DOHH2 (cell line): ENCODE results near the gene RBM38.

Experiments used
- H3F3A ChIP-seq: fragments of 200-600 bp; sonication (generic), shearing (Covaris generic); 2 replicates; pipeline ENCODE4 v1.6.0; 2016; ENCODE audit warnings: antibody characterized with exemption, mild to moderate bottlenecking; ENCODE audit not compliant: control insufficient read depth, insufficient read depth
- H3K27ac ChIP-seq: fragments of 200-600 bp; sonication (generic); 2 replicates; pipeline ENCODE4 v1.5.1; 2014; ENCODE audit warnings: low read depth, mild to moderate bottlenecking, low read length, moderate library complexity
- H3K27me3 ChIP-seq: fragments of 200-600 bp; sonication (generic); 2 replicates; pipeline ENCODE4 v1.6.1; 2014; ENCODE audit warnings: mild to moderate bottlenecking, low read length, mixed read lengths; ENCODE audit not compliant: control insufficient read depth
- H3K36me3 ChIP-seq: fragments of 200-600 bp; sonication (generic); 2 replicates; pipeline ENCODE4 v1.6.1; 2014; ENCODE audit warnings: mild to moderate bottlenecking, low read length, moderate library complexity, mixed read lengths; ENCODE audit not compliant: control insufficient read depth
- H3K4me1 ChIP-seq: fragments of 200-600 bp; sonication (generic); 2 replicates; pipeline ENCODE4 v1.6.1; 2014; ENCODE audit warnings: mild to moderate bottlenecking, low read length, mixed read lengths; ENCODE audit not compliant: control insufficient read depth
- H3K4me2 ChIP-seq: fragments of 200-600 bp; sonication (generic); 2 replicates; pipeline ENCODE4 v1.6.0; 2014; ENCODE audit warnings: mild to moderate bottlenecking, low read length, moderate library complexity
- H3K4me3 ChIP-seq: fragments of 200-600 bp; sonication (generic); 2 replicates; pipeline ENCODE4 v1.5.1; 2014; ENCODE audit warnings: mild to moderate bottlenecking, low read length, mixed read lengths
- H3K79me2 ChIP-seq: fragments of 200-600 bp; sonication (generic); 2 replicates; pipeline ENCODE4 v1.6.1; 2014; ENCODE audit warnings: mild to moderate bottlenecking, low read length, mixed read lengths; ENCODE audit not compliant: control insufficient read depth
- H3K9me2 ChIP-seq: fragments of 200-600 bp; sonication (generic); replicated peaks from 2 replicates; pipeline ENCODE4 v1.6.1; 2014; ENCODE audit warnings: mild to moderate bottlenecking, low read length, mixed read lengths; ENCODE audit not compliant: control insufficient read depth
- H3K9me3 ChIP-seq: fragments of 200-600 bp; sonication (generic); 2 replicates; pipeline ENCODE4 v1.6.1; 2014; ENCODE audit warnings: antibody characterized with exemption, low read length, mixed read lengths; ENCODE audit not compliant: control insufficient read depth, insufficient read depth
- H4K20me1 ChIP-seq: fragments of 200-600 bp; sonication (generic); 2 replicates; pipeline ENCODE4 v1.6.0; 2014; ENCODE audit warnings: low read depth, mild to moderate bottlenecking, antibody characterized with exemption, low read length, moderate library complexity; ENCODE audit not compliant: control insufficient read depth, insufficient read depth
- EZH2phosphoT487 ChIP-seq: fragments of 200-600 bp; sonication (generic); IDR thresholded peaks from 2 replicates; pipeline ENCODE4 v1.6.1; 2017; ENCODE audit warnings: borderline replicate concordance, mild to moderate bottlenecking, antibody characterized with exemption, low read length, moderate library complexity, mixed read lengths
- TF ChIP-seq, protein P1 (sequence below): fragments of 200-600 bp; sonication (generic); IDR thresholded peaks from one replicate; pipeline ENCODE4 v1.5.1; 2014; ENCODE audit warnings: antibody characterized with exemption, mild to moderate bottlenecking, low read depth, low read length; ENCODE audit not compliant: poor library complexity, severe bottlenecking

The RBM38 gene

DNA sequence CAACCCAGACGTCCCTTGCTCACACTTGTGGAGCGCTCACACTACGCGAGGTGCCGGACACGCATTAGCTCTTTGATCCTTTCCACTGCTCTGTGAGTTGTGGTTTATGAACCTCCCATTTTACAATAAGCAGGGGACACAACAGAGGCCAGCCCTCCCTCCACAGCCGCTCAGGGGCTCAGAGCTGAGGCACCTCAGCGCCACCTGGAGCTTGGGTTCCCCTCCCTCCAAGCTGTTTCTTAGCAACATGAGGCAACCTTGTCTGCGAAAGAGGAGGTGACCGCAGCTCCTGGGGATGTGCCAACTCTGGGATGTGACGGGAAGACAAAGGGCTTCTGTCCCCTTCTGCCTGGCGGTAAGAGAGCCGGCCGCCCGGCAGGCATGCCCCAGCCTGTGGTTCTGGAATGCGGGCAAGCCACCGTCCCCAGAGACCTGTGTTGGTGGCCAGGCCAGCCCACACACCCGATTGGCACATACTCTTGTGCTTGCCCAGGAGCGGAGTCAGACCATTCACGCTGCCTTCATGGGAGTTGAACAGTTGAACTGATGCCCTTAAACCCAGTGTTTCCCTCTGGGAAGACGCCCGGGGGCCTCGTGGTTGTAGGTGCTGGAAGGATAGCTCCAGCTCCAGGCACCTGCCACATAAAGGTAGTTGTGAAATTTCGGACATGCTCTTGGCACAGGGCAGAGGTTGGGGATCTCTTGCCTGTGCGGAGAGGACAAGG, 44.5 kb downstream of the RBM38 start:
- H3K79me2 ChIP-seq, result no peaks in the 10 kb centered on the region
- peak overlapping the region; percentile 30 for H3K27ac ChIP-seq
- TF ChIP-seq, protein P1, sequence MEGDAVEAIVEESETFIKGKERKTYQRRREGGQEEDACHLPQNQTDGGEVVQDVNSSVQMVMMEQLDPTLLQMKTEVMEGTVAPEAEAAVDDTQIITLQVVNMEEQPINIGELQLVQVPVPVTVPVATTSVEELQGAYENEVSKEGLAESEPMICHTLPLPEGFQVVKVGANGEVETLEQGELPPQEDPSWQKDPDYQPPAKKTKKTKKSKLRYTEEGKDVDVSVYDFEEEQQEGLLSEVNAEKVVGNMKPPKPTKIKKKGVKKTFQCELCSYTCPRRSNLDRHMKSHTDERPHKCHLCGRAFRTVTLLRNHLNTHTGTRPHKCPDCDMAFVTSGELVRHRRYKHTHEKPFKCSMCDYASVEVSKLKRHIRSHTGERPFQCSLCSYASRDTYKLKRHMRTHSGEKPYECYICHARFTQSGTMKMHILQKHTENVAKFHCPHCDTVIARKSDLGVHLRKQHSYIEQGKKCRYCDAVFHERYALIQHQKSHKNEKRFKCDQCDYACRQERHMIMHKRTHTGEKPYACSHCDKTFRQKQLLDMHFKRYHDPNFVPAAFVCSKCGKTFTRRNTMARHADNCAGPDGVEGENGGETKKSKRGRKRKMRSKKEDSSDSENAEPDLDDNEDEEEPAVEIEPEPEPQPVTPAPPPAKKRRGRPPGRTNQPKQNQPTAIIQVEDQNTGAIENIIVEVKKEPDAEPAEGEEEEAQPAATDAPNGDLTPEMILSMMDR, result peak; percentile 55
- no peak for TF ChIP-seq EZH2phosphoT487
- no peaks in the 10 kb centered on the region for H3K9me3 ChIP-seq
- H4K20me1 ChIP-seq, result 0 out of 2 replicates have a peak, but pooled peaks cover 3% of the 10 kb centered on the region
- H3F3A ChIP-seq, result peaks cover 2% of the 10 kb centered on the region; the same call in 1 of the 2 replicates
- no peaks in the 10 kb centered on the region for H3K36me3 ChIP-seq
- H3K27me3 ChIP-seq, result peaks cover 8% of the 10 kb centered on the region
- peaks cover 52% of the 10 kb centered on the region for H3K4me1 ChIP-seq
- peak overlapping the region; percentile 48 for H3K4me2 ChIP-seq
- no peaks in the 10 kb centered on the region for H3K9me2 ChIP-seq
- H3K4me3 ChIP-seq, result peak overlapping the region; percentile 10

DNA sequence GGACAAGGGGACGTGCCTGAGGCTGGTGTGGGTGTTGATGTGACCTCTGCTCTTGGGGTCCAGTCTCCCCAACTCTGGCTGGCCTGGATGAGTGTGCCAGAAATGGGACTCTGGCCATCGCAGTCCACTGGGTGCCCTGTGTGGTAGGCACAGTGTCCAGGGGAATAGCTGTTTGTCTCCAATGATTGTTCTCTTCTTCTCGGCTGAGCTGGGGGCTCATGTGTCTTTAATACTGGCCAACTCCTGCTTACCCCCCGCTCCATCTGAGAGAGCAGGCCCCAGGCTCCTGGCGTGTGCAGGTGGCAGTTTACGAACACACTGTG, 45.0 kb downstream of the RBM38 start:
- no peak overlapping the region for H3K27ac ChIP-seq
- peaks cover 51% of the 10 kb centered on the region for H3K4me1 ChIP-seq
- no peaks in the 10 kb centered on the region for H3K9me2 ChIP-seq
- H3K79me2 ChIP-seq, result no peaks in the 10 kb centered on the region
- H4K20me1 ChIP-seq, result 0 out of 2 replicates have a peak, but pooled peaks cover 3% of the 10 kb centered on the region
- peak overlapping the region; percentile 10; the same call in 1 of the 2 replicates for H3K4me3 ChIP-seq
- no peaks in the 10 kb centered on the region for H3K9me3 ChIP-seq
- peak overlapping the region; percentile 48 for H3K4me2 ChIP-seq
- H3K36me3 ChIP-seq, result no peaks in the 10 kb centered on the region
- H3K27me3 ChIP-seq, result peaks cover 8% of the 10 kb centered on the region
- TF ChIP-seq, protein P1, result no peak
- TF ChIP-seq EZH2phosphoT487, result no peak
- H3F3A ChIP-seq, result peaks cover 2% of the 10 kb centered on the region; the same call in 1 of the 2 replicates

DNA sequence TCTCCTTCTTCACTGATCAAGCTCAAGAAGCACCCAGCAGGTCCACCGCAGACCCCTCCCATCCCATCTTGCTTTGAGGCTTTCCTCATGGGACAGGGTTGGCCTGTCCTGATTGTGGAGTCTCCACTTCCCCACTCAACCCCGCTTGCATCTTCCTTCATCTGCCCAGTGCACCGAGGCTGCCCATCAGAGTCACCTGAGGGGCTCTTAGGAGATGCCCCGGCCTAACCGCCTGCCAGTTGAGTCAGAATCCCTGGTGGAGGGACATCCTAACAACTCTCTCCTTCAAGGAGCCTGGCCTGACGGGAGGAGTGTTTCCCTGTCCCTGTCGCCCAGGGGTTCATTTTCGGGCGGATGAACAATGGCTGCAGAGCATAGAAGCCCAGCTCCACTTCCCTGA, 46.1 kb downstream of the RBM38 start:
- no peak for TF ChIP-seq EZH2phosphoT487
- TF ChIP-seq, protein P1, result no peak
- H3K27ac ChIP-seq, result no peak overlapping the region
- peaks cover 2% of the 10 kb centered on the region; the same call in 1 of the 2 replicates for H3F3A ChIP-seq
- H3K4me1 ChIP-seq, result peaks cover 41% of the 10 kb centered on the region
- H3K36me3 ChIP-seq, result no peaks in the 10 kb centered on the region
- H3K27me3 ChIP-seq, result peaks cover 8% of the 10 kb centered on the region
- H3K79me2 ChIP-seq, result no peaks in the 10 kb centered on the region
- H4K20me1 ChIP-seq, result 0 out of 2 replicates have a peak, but pooled peaks cover 3% of the 10 kb centered on the region
- no peaks in the 10 kb centered on the region for H3K9me2 ChIP-seq
- H3K9me3 ChIP-seq, result no peaks in the 10 kb centered on the region
- H3K4me2 ChIP-seq, result no peak overlapping the region
- no peak overlapping the region for H3K4me3 ChIP-seq
